22Rv1 (cell line): ENCODE measurements around the gene B3GAT2.
"Not testable (repeated sequence)": the region's sequence is repeated elsewhere in the genome, so short reads cannot be mapped to it uniquely, and the experiment has no call there.

Experiments
- H3K27ac ChIP-seq: fragments of 450-650 bp; 2 replicates; pipeline ENCODE4 v1.5.1; 2017
- ZFX ChIP-seq: fragments of 450-650 bp; IDR thresholded peaks from 2 replicates; pipeline ENCODE4 v1.6.1; 2017; ENCODE audit warnings: antibody characterized with exemption, borderline replicate concordance
- TF ChIP-seq, protein P1 (sequence below): fragments of 450-650 bp; IDR thresholded peaks from 2 replicates; pipeline ENCODE4 v1.5.1; 2017; ENCODE audit warnings: mild to moderate bottlenecking

Gene B3GAT2

GRCh38 chr6:70954750-70955149 is 2.1 kb downstream of the B3GAT2 start:
- no peak overlapping the region for H3K27ac ChIP-seq
- TF ChIP-seq, protein P1, sequence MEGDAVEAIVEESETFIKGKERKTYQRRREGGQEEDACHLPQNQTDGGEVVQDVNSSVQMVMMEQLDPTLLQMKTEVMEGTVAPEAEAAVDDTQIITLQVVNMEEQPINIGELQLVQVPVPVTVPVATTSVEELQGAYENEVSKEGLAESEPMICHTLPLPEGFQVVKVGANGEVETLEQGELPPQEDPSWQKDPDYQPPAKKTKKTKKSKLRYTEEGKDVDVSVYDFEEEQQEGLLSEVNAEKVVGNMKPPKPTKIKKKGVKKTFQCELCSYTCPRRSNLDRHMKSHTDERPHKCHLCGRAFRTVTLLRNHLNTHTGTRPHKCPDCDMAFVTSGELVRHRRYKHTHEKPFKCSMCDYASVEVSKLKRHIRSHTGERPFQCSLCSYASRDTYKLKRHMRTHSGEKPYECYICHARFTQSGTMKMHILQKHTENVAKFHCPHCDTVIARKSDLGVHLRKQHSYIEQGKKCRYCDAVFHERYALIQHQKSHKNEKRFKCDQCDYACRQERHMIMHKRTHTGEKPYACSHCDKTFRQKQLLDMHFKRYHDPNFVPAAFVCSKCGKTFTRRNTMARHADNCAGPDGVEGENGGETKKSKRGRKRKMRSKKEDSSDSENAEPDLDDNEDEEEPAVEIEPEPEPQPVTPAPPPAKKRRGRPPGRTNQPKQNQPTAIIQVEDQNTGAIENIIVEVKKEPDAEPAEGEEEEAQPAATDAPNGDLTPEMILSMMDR, result no peak
- no peak for TF ChIP-seq ZFX

GRCh38 chr6:70954176-70954575 is 2.7 kb downstream of the B3GAT2 start:
- TF ChIP-seq, protein P1, result no peak
- no peak for TF ChIP-seq ZFX
- H3K27ac ChIP-seq, result no peak overlapping the region

DNA sequence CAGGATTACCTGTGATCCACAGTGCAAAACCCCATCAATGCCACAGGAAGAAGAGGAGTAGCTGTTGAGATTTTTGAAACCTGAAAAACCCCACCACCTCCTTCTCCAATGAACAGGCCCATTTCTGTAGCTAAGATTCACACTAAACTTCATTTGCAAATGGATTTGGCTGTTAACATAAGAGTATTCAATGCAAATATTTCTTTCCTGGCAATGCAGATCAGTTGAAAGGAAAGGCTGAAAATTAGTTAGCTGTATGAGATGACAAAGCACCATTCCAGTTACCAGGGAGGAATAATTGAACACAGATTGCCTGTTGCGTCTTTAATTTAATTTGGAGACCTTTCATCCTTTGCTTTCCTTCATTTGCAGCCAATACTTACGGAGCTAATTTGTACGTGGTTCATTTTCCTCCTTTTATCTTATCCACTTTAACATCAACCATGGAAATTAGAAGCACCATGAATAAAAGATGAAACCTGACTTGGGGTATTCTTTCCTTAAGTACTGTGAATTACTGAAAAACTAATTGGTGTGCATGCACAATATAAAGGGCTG is 4.2 kb downstream of the B3GAT2 start:
- no peak for TF ChIP-seq ZFX
- TF ChIP-seq, protein P1, result no peak
- H3K27ac ChIP-seq, result no peak overlapping the region

- not testable (repeated sequence) for H3K27ac ChIP-seq
Observed at GRCh38 chr6:70944321-70944720, 12.5 kb downstream of the B3GAT2 start.

DNA sequence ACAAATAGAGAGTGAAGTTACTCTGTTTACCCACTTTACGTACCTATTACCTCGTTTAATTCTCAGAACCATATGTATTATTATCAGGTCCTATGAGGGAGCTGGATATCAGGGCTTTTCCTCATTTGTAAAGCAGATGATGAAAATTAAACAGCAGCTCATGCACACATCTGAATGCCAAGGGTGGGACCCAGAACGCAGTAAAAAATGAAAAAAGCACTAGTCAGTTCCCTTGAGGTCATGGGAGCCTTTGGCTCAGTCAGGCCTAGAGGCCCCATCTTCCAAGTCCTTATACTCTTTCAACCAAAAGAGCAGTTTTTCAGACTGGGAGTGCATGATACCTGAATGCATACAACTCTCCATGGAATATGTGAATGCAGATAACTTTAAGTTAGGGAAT is 23.0 kb downstream of the B3GAT2 start:
- H3K27ac ChIP-seq, result no peak overlapping the region
- TF ChIP-seq, protein P1, result no peak
- TF ChIP-seq ZFX, result no peak

DNA sequence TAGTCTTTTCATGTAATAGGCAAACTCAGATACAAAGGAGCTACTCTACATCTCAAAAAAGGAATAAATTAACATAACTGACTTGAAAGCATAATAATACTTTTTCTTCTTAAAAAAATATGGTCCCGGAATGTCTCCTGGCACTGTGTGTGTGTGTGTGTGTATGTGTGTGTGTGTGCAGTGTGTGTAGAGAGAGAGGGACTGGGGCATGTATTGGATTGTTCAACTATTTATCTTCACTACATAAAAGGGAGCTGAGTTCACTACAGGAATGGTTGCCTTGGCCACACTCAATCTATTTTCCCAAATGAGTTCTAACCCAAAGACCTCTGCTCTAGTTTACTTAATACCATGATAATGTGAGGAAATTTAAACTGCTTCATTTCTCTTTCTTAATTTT is 51.1 kb downstream of the B3GAT2 start:
- no peak overlapping the region for H3K27ac ChIP-seq
- TF ChIP-seq ZFX, result no peak
- TF ChIP-seq, protein P1, result no peak

DNA sequence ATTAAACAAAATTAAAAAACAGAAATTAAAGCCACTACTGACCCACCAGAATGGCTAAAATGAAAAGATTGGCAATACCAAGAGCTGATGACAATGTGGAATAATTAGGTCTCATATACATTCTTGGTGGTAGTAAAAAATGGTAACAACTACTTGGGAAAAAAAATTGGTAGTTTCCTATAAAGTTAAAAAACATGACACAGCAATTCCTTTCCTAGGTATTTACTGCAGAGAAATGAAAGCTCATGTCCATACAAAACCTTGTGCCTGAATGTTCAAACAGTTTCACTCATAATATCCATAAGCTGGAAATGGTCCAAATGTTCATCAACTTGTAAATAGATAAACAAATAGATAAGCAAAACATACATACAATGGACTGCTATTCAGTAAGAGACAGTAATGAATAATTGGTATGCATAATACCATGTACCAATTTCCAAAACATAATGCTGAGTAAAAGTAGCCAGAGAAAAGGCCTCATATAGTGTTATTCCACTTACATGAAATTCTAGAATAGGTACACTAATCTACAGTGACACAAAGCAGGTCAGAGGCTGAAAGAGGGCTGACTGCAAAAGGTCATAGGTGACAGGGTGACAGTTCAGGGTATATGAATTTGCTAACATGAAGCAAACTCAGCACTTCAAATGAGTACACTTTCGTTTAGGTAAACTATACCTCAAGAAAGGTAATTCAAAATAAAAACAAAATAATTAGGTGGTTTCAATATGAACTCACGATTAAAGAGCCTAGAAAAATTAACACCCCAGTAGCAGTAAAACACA is 53.0 kb downstream of the B3GAT2 start:
- no peak for TF ChIP-seq ZFX
- TF ChIP-seq, protein P1, result no peak
- H3K27ac ChIP-seq, result no peak overlapping the region
